Measurements from ENCODE around the gene DDX41. TPM values are rescaled to one million over a fixed set of nuclear protein-coding genes. Genes with fewer than 3 reads are reported as not detected.
A peak's percentile ranks its signal among the peaks of the same experiment; 100 is the strongest.

DDX41 gene
- total RNA-seq, 1 experiment from 2014 or later = 133 TPM

DNA sequence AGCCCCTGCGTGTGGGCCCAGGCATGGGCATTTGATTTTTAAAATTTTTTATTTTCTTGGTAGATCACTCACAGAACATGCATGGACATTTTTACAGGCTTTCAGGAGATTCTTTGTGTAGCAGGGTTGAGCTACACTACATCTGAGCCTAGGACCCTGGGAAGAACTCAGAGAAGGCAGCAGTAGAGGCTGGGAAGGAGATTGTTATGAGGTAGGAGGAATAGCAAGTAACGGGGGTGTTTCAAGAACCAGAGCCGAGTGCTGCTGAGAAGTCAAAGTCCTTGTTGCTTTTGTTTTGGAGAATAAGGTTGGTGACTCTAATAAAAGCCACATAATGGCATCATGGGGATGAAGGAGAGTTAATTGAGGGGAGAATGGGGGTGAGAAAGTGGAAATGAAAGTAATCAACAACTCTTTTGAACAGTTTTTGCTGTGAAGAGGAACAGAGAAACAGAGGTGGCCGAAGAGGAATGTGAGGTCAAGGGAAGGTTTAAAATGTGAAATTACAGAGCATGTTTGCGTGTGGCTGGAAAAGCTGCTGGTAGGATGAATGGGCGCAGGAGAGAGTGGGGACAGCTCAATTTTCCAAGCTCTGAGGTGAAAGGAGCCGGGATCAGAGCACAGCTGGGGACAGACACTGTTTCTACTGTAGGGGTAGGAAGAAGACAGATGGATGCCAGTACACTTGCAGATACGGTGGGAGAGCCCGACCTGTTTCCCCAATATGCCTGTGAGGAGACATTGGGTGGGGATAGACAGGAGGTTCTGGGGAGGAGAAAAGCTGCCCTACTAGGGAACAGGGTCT lies 14.7 kb downstream of the DDX41 start:
- no peak overlapping the region for H3K9ac ChIP-seq (ENCODE audit: extremely low read depth, insufficient read length, low read length)

More for the DNA sequence above, 14.7 kb downstream of the DDX41 start:
- no CpG with 5 or more reads among the region's 9 CpGs for WGBS (ENCODE audit: extremely low coverage, insufficient read length, low lambda C conversion rate)
- H3K36me3 Mint-ChIP-seq (ENCODE audit: insufficient read depth in 1 of 3, low read depth in 3 of 3) = peaks cover 2 to 6% (median 3%) of the 10 kb centered on the region in 3 experiments; a peak in 6 of 7 replicates
- Histone ChIP-seq H3K79me1 (ENCODE audit: insufficient read depth, low read depth, low read length, poor library complexity, severe bottlenecking) (no peaks in the 10 kb centered on the region), H2AK5ac (ENCODE audit: insufficient read length, low read length) (no peak overlapping the region), H4K91ac (ENCODE audit: insufficient read length, low read depth, low read length) (no peak overlapping the region), H3K4me1 (ENCODE audit: insufficient read depth, low read length) (no peaks in the 10 kb centered on the region; the same call in 1 of the 2 replicates), H3K23ac (ENCODE audit: insufficient read length, low read depth, low read length) (no peak overlapping the region), H3K4ac (ENCODE audit: low read depth, low read length) (no peak overlapping the region), H3K79me2 (ENCODE audit: insufficient read depth, low read length) (no peaks in the 10 kb centered on the region), H3K9me3 (ENCODE audit: control insufficient read depth, low read depth, low read length) (no peaks in the 10 kb centered on the region), H4K5ac (ENCODE audit: insufficient read length, low read depth, low read length) (no peak overlapping the region), H2BK15ac (ENCODE audit: low read depth, low read length) (no peak overlapping the region), H3K27me3 (ENCODE audit: insufficient read depth, low read length) (no peaks in the 10 kb centered on the region; the same call in 1 of the 2 replicates), H4K8ac (replicated peaks; ENCODE audit: insufficient read length, low read depth, low read length) (no peak overlapping the region), H3K56ac (ENCODE audit: insufficient read length, low read depth, low read length) (no peak overlapping the region), H4K20me1 (ENCODE audit: control insufficient read depth, insufficient read depth, insufficient read length) (no peaks in the 10 kb centered on the region), H3K14ac (ENCODE audit: insufficient read depth, low read length) (0 out of 2 replicates have a peak overlapping the region, but pooled peaks have one; percentile 16), H3K23me2 (ENCODE audit: insufficient read length, low read depth, low read length, poor library complexity, severe bottlenecking) (no peaks in the 10 kb centered on the region), H2BK5ac (ENCODE audit: insufficient read length, low read length) (no peak overlapping the region), H3K18ac (ENCODE audit: insufficient read length, low read depth, low read length) (no peak overlapping the region), H3T11ph (ENCODE audit: low read length) (no peak overlapping the region), H2BK12ac (ENCODE audit: insufficient read length, low read depth, low read length) (no peak overlapping the region), H2BK20ac (ENCODE audit: low read depth, low read length, poor library complexity, severe bottlenecking) (no peak overlapping the region), H3K4me2 (ENCODE audit: insufficient read depth, insufficient read length, low read length) (no peak overlapping the region), H2BK120ac (ENCODE audit: low read depth, low read length, poor library complexity, severe bottlenecking) (no peak overlapping the region), H3K27ac (ENCODE audit: insufficient read length, low read depth, low read length) (no peak overlapping the region), H2AFZ (ENCODE audit: low read length) (no peak overlapping the region)
- peaks cover 29% of the 10 kb centered on the region for H3K27me3 Mint-ChIP-seq (ENCODE audit: low read depth)
- TF ChIP-seq, protein P1, sequence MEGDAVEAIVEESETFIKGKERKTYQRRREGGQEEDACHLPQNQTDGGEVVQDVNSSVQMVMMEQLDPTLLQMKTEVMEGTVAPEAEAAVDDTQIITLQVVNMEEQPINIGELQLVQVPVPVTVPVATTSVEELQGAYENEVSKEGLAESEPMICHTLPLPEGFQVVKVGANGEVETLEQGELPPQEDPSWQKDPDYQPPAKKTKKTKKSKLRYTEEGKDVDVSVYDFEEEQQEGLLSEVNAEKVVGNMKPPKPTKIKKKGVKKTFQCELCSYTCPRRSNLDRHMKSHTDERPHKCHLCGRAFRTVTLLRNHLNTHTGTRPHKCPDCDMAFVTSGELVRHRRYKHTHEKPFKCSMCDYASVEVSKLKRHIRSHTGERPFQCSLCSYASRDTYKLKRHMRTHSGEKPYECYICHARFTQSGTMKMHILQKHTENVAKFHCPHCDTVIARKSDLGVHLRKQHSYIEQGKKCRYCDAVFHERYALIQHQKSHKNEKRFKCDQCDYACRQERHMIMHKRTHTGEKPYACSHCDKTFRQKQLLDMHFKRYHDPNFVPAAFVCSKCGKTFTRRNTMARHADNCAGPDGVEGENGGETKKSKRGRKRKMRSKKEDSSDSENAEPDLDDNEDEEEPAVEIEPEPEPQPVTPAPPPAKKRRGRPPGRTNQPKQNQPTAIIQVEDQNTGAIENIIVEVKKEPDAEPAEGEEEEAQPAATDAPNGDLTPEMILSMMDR (conservative IDR thresholded peaks at IDR 0.05) = no peak
- H3K4me1 Mint-ChIP-seq = peaks cover 21 to 31% of the 10 kb centered on the region in 2 experiments
- DNase-seq = no peak
- no peak overlapping the region for H3K4me3 Mint-ChIP-seq
- H3K27ac Mint-ChIP-seq = peak overlapping the region in 1 of 3 experiments; percentile 15; a peak in 2 of 7 replicates
- no peaks in the 10 kb centered on the region for H3K9me3 Mint-ChIP-seq

All from H9 (cell line).